ENCODE measurements around the gene TMPRSS2. TPM values are rescaled to one million over a fixed set of nuclear protein-coding genes. Genes with fewer than 3 reads are reported as not detected.

TMPRSS2 gene
- total and polyA plus RNA-seq, 2 of the 13 experiments (the other 11 are each of a cell fraction or from before 2014, with no cell fraction given), result 1.7 to 1.8 TPM

GRCh38 chr21:41488080-41488479 is 19.9 kb downstream of the TMPRSS2 start:
- POLR2A ChIA-PET, result no interaction called here
- no peaks in the 10 kb centered on the region for H3K9me3 ChIP-seq (ENCODE audit: low read length)
- H3K9ac ChIP-seq (ENCODE audit: insufficient read depth, low read depth, low read length), result no peak overlapping the region
- H3K79me2 ChIP-seq (ENCODE audit: insufficient read depth, low read length), result no peaks in the 10 kb centered on the region
- WGBS (ENCODE audit: low lambda C conversion rate), result 90% methylated on average over 7 of the region's 14 CpGs
- no TSS peak for BruUV-seq (replicated peaks)
- no peak for FAIRE-seq
- no peak overlapping the region for H3K27ac ChIP-seq (ENCODE audit: extremely low read length, insufficient read depth, low read length)
- no peaks in the 10 kb centered on the region for H3K36me3 ChIP-seq (replicated peaks in 1 of 2; ENCODE audit: control insufficient read depth in 1 of 2, insufficient read depth in 2 of 2, low read length in 2 of 2)
- no peak overlapping the region for H2AFZ ChIP-seq (ENCODE audit: low read length)
- H3K27me3 ChIP-seq (ENCODE audit: control insufficient read depth in 1 of 2, insufficient read depth in 2 of 2, low read length in 2 of 2), result no peaks in the 10 kb centered on the region
- H3K4me3 ChIP-seq (replicated peaks in 1 of 3; ENCODE audit: insufficient read depth in 1 of 3, low read depth in 2 of 3, low read length in 3 of 3), result no peak overlapping the region
- no peak for ATAC-seq
- CTCF ChIA-PET (ENCODE audit: low intra/inter-chr PET ratio, low total read pairs), result no interaction called here
- TF ChIP-seq FOXM1 (CRISPR knock-in tag; IDR thresholded peaks at IDR 0.05) (no peak), ZNF768 (CRISPR knock-in tag; IDR thresholded peaks at IDR 0.05) (peak; percentile 87)
- in situ Hi-C loops (cut with HindIII; ENCODE audit: extremely low pct_ligation_motif_present, low pct_unique_long_range_greater_than_20kb), result no loop called here
- H3K4me1 ChIP-seq (ENCODE audit: insufficient read depth, low read length), result peaks cover 12% of the 10 kb centered on the region
- intact Hi-C loops (cut with micrococcal nuclease; ENCODE audit: unreplicated experiment), result no loop called here
- no peaks in the 10 kb centered on the region for H4K20me1 ChIP-seq (ENCODE audit: insufficient read depth, low read length)
- DNase-seq (ENCODE audit: low spot score), result no peak
- no peak overlapping the region for H3K4me2 ChIP-seq (ENCODE audit: low read depth, low read length)

- ChIA-PET CTCF (ENCODE audit: low intra/inter-chr PET ratio, low total read pairs) (no interaction called here), POLR2A (no interaction called here)
- Histone ChIP-seq H3K36me3 (replicated peaks in 1 of 2; ENCODE audit: control insufficient read depth in 1 of 2, insufficient read depth in 2 of 2, low read length in 2 of 2) (no peaks in the 10 kb centered on the region), H3K79me2 (ENCODE audit: insufficient read depth, low read length) (no peaks in the 10 kb centered on the region), H3K9me3 (ENCODE audit: low read length) (no peaks in the 10 kb centered on the region), H3K4me3 (replicated peaks in 1 of 3; ENCODE audit: insufficient read depth in 1 of 3, low read depth in 2 of 3, low read length in 3 of 3) (no peak overlapping the region), H3K9ac (ENCODE audit: insufficient read depth, low read depth, low read length) (no peak overlapping the region), H2AFZ (ENCODE audit: low read length) (no peak overlapping the region), H3K4me1 (ENCODE audit: insufficient read depth, low read length) (peaks cover 12% of the 10 kb centered on the region), H3K4me2 (ENCODE audit: low read depth, low read length) (no peak overlapping the region), H3K27ac (ENCODE audit: extremely low read length, insufficient read depth, low read length) (no peak overlapping the region), H3K27me3 (ENCODE audit: control insufficient read depth in 1 of 2, insufficient read depth in 2 of 2, low read length in 2 of 2) (no peaks in the 10 kb centered on the region), H4K20me1 (ENCODE audit: insufficient read depth, low read length) (no peaks in the 10 kb centered on the region)
- no TSS peak for BruUV-seq (replicated peaks)
- DNase-seq (ENCODE audit: low spot score) (no peak), ATAC-seq (no peak), FAIRE-seq (no peak)
- intact Hi-C loops (cut with micrococcal nuclease; ENCODE audit: unreplicated experiment) (no loop called here), in situ Hi-C loops (cut with HindIII; ENCODE audit: extremely low pct_ligation_motif_present, low pct_unique_long_range_greater_than_20kb) (no loop called here)
- 94% methylated on average over 6 of the region's 6 CpGs for WGBS (ENCODE audit: low lambda C conversion rate)
- no peak for TF ChIP-seq ELF1 (CRISPR knock-in tag; IDR thresholded peaks at IDR 0.05)
- TF ChIP-seq CEBPZ (IDR thresholded peaks at IDR 0.05; ENCODE audit: low read length), result no peak
- TF ChIP-seq ZNF446 (CRISPR knock-in tag; IDR thresholded peaks at IDR 0.05), result no peak
- TF ChIP-seq MAFG (CRISPR knock-in tag; IDR thresholded peaks at IDR 0.05), result no peak
- no peak for TF ChIP-seq ZZZ3 (CRISPR knock-in tag; IDR thresholded peaks at IDR 0.05; ENCODE audit: borderline replicate concordance)
- TF ChIP-seq REPIN1 (CRISPR knock-in tag; IDR thresholded peaks at IDR 0.05; ENCODE audit: borderline replicate concordance, low read depth), result no peak
- no peak for TF ChIP-seq ZNF766 (CRISPR knock-in tag; IDR thresholded peaks at IDR 0.05; ENCODE audit: borderline replicate concordance)
- no peak for TF ChIP-seq JUND (CRISPR knock-in tag; IDR thresholded peaks at IDR 0.05)
- no peak for TF ChIP-seq RFX5 (IDR thresholded peaks at IDR 0.05; ENCODE audit: low read depth, low read length)
- TF ChIP-seq IRF2 (CRISPR knock-in tag; IDR thresholded peaks at IDR 0.05), result no peak
These were observed 20.9 kb downstream of the TMPRSS2 start for GRCh38 chr21:41487082-41487481.

All from HepG2 (cell line).